GM19463 (cell line): ENCODE results near the gene RNF169.
"Not testable (repeated sequence)": the region's sequence is repeated elsewhere in the genome, so short reads cannot be mapped to it uniquely, and the experiment has no call there.

ENCODE experiments used
- ATAC-seq: cut with Tn5 transposase; IDR thresholded peaks from one replicate; pipeline ENCODE4 v1.9.1; 2021; ENCODE audit warnings: mild to moderate bottlenecking, moderate library complexity; ENCODE audit not compliant: unreplicated experiment

RNF169 gene

GRCh38 chr11:74726547-74727182 is 22.0 kb upstream of the RNF169 start:
- peak; percentile 96 for ATAC-seq

- ATAC-seq = no peak
These were observed 19.3 kb upstream of the RNF169 start for GRCh38 chr11:74729397-74729796.

GRCh38 chr11:74730571-74731260 is 17.9 kb upstream of the RNF169 start:
- ATAC-seq = no peak

GRCh38 chr11:74731301-74732094 is 17.2 kb upstream of the RNF169 start, which contains the start of gene CHRDL2:
TSS of gene CHRDL2 (minus strand) at chr11:74731426. CDS start at chr11:74730888, 538 bp downstream.
- ATAC-seq = no peak

- ATAC-seq = no peak
These were observed 14.1 kb upstream of the RNF169 start for GRCh38 chr11:74734559-74734925.

GRCh38 chr11:74735365-74735928 is 13.2 kb upstream of the RNF169 start:
- no peak for ATAC-seq

GRCh38 chr11:74736031-74736430 is 12.6 kb upstream of the RNF169 start:
- no peak for ATAC-seq

GRCh38 chr11:74739546-74740270 is 8.9 kb upstream of the RNF169 start:
- no peak for ATAC-seq

- no peak for ATAC-seq
These were observed 6.6 kb upstream of the RNF169 start for GRCh38 chr11:74742070-74742469.

GRCh38 chr11:74743640-74744039 is 5.0 kb upstream of the RNF169 start:
- ATAC-seq = no peak

GRCh38 chr11:74744277-74744676 is 4.4 kb upstream of the RNF169 start:
- ATAC-seq = no peak

GRCh38 chr11:74746868-74747267 is 1.8 kb upstream of the RNF169 start:
- ATAC-seq = no peak

- peak; percentile 40 for ATAC-seq
These were observed 697 bp downstream of the RNF169 start for GRCh38 chr11:74749127-74749964.

- no peak for ATAC-seq
These were observed 1.3 kb downstream of the RNF169 start for GRCh38 chr11:74749965-74750296.

- not testable (repeated sequence) for ATAC-seq
These were observed 1.9 kb downstream of the RNF169 start for GRCh38 chr11:74750598-74750997.

GRCh38 chr11:74751303-74751702 is 2.7 kb downstream of the RNF169 start:
- ATAC-seq = no peak

GRCh38 chr11:74754507-74755252 is 6.0 kb downstream of the RNF169 start:
- peak; percentile 58 for ATAC-seq

- ATAC-seq = no peak
These were observed 6.8 kb downstream of the RNF169 start for GRCh38 chr11:74755395-74755995.

- ATAC-seq = no peak
These were observed 7.9 kb downstream of the RNF169 start for GRCh38 chr11:74756571-74756970.
